ENCODE data around the gene TRIM62.

TRIM62 gene

GRCh38 chr1:33141781-33142180 lies 40.1 kb downstream of the TRIM62 start:
- H3K4me3 ChIP-seq (ENCODE audit: insufficient read depth, low read length, poor library complexity, severe bottlenecking): no peak overlapping the region
- TF ChIP-seq EZH2phosphoT487 (conservative IDR thresholded peaks at IDR 0.05; ENCODE audit: low read length) (no peak), CTCF (IDR thresholded peaks at IDR 0.05; ENCODE audit: insufficient read depth, low read length, poor library complexity, severe bottlenecking) (no peak)
- no peak overlapping the region for H3K4me2 ChIP-seq (ENCODE audit: low read depth, low read length, poor library complexity, severe bottlenecking)
- no peak overlapping the region for H3K27ac ChIP-seq (ENCODE audit: low read depth, low read length)
- H4K20me1 ChIP-seq (ENCODE audit: low read depth, low read length): no peaks in the 10 kb centered on the region
- H3K9me2 ChIP-seq (replicated peaks; ENCODE audit: insufficient read depth, low read length): no peaks in the 10 kb centered on the region
- H2AFZ ChIP-seq (ENCODE audit: low read depth, low read length, severe bottlenecking): no peak overlapping the region
- H3K36me3 ChIP-seq (ENCODE audit: low read length): no peaks in the 10 kb centered on the region
- H3F3A ChIP-seq (ENCODE audit: insufficient read depth): no peaks in the 10 kb centered on the region
- H3K9me3 ChIP-seq (ENCODE audit: insufficient read depth, low read length): no peaks in the 10 kb centered on the region
- H3K9ac ChIP-seq (ENCODE audit: low read length): no peak overlapping the region
- no peaks in the 10 kb centered on the region for H3K79me2 ChIP-seq (ENCODE audit: insufficient read depth, low read length)
- no peaks in the 10 kb centered on the region for H3K27me3 ChIP-seq (ENCODE audit: low read length)

- H2AFZ ChIP-seq (ENCODE audit: low read depth, low read length, severe bottlenecking): no peak overlapping the region
- TF ChIP-seq EZH2phosphoT487 (conservative IDR thresholded peaks at IDR 0.05; ENCODE audit: low read length): no peak
- no peak for TF ChIP-seq CTCF (IDR thresholded peaks at IDR 0.05; ENCODE audit: insufficient read depth, low read length, poor library complexity, severe bottlenecking)
- no peaks in the 10 kb centered on the region for H3K9me3 ChIP-seq (ENCODE audit: insufficient read depth, low read length)
- H4K20me1 ChIP-seq (ENCODE audit: low read depth, low read length): no peaks in the 10 kb centered on the region
- no peaks in the 10 kb centered on the region for H3K79me2 ChIP-seq (ENCODE audit: insufficient read depth, low read length)
- H3K27ac ChIP-seq (ENCODE audit: low read depth, low read length): no peak overlapping the region
- no peaks in the 10 kb centered on the region for H3K36me3 ChIP-seq (ENCODE audit: low read length)
- H3F3A ChIP-seq (ENCODE audit: insufficient read depth): no peaks in the 10 kb centered on the region
- no peaks in the 10 kb centered on the region for H3K9me2 ChIP-seq (replicated peaks; ENCODE audit: insufficient read depth, low read length)
- no peak overlapping the region for H3K4me2 ChIP-seq (ENCODE audit: low read depth, low read length, poor library complexity, severe bottlenecking)
- no peak overlapping the region for H3K4me3 ChIP-seq (ENCODE audit: insufficient read depth, low read length, poor library complexity, severe bottlenecking)
- no peaks in the 10 kb centered on the region for H3K27me3 ChIP-seq (ENCODE audit: low read length)
- no peak overlapping the region for H3K9ac ChIP-seq (ENCODE audit: low read length)
These were observed 40.6 kb downstream of the TRIM62 start for GRCh38 chr1:33141216-33141615.

GRCh38 chr1:33140153-33141149 lies 41.4 kb downstream of the TRIM62 start:
- H4K20me1 ChIP-seq (ENCODE audit: low read depth, low read length): no peaks in the 10 kb centered on the region
- no peaks in the 10 kb centered on the region for H3F3A ChIP-seq (ENCODE audit: insufficient read depth)
- H2AFZ ChIP-seq (ENCODE audit: low read depth, low read length, severe bottlenecking): no peak overlapping the region
- no peaks in the 10 kb centered on the region for H3K36me3 ChIP-seq (ENCODE audit: low read length)
- H3K9ac ChIP-seq (ENCODE audit: low read length): no peak overlapping the region
- H3K27ac ChIP-seq (ENCODE audit: low read depth, low read length): no peak overlapping the region
- no peaks in the 10 kb centered on the region for H3K9me3 ChIP-seq (ENCODE audit: insufficient read depth, low read length)
- H3K4me3 ChIP-seq (ENCODE audit: insufficient read depth, low read length, poor library complexity, severe bottlenecking): no peak overlapping the region
- no peak overlapping the region for H3K4me2 ChIP-seq (ENCODE audit: low read depth, low read length, poor library complexity, severe bottlenecking)
- H3K9me2 ChIP-seq (replicated peaks; ENCODE audit: insufficient read depth, low read length): no peaks in the 10 kb centered on the region
- no peaks in the 10 kb centered on the region for H3K79me2 ChIP-seq (ENCODE audit: insufficient read depth, low read length)
- H3K27me3 ChIP-seq (ENCODE audit: low read length): no peaks in the 10 kb centered on the region
- no peak for TF ChIP-seq EZH2phosphoT487 (conservative IDR thresholded peaks at IDR 0.05; ENCODE audit: low read length)
- no peak for TF ChIP-seq CTCF (IDR thresholded peaks at IDR 0.05; ENCODE audit: insufficient read depth, low read length, poor library complexity, severe bottlenecking)
